OCI-LY1 (cell line): ENCODE measurements around the gene CSH2.
A peak's percentile ranks its signal among the peaks of the same experiment; 100 is the strongest.
"Not testable (repeated sequence)": the region's sequence is repeated elsewhere in the genome, so short reads cannot be mapped to it uniquely, and the experiment has no call there.

Source experiments
- H2AFZ ChIP-seq: fragments of 200-600 bp; sonication (generic), shearing (Covaris generic); 2 replicates; pipeline ENCODE4 v1.6.0; 2014; ENCODE audit warnings: antibody characterized with exemption, mild to moderate bottlenecking, low read length
- H3F3A ChIP-seq: fragments of 200-600 bp; sonication (generic), shearing (Covaris generic); 2 replicates; pipeline ENCODE4 v1.6.0; 2014; ENCODE audit warnings: mild to moderate bottlenecking, antibody characterized with exemption, low read length, moderate library complexity; ENCODE audit not compliant: insufficient read depth
- H3K27ac ChIP-seq: fragments of 200-600 bp; sonication (generic); 2 replicates; pipeline ENCODE4 v1.5.1; 2014; ENCODE audit warnings: low read length, mixed run types, mild to moderate bottlenecking, low read depth; ENCODE audit not compliant: poor library complexity, severe bottlenecking
- H3K27me3 ChIP-seq: fragments of 200-600 bp; sonication (generic); 2 replicates; pipeline ENCODE4 v1.6.0; 2014; ENCODE audit warnings: antibody characterized with exemption, mild to moderate bottlenecking, low read length, moderate library complexity; ENCODE audit not compliant: insufficient read depth
- H3K36me3 ChIP-seq: fragments of 200-600 bp; sonication (generic); 2 replicates; pipeline ENCODE4 v1.6.1; 2014; ENCODE audit warnings: mild to moderate bottlenecking, antibody characterized with exemption, low read length, moderate library complexity, mixed read lengths; ENCODE audit not compliant: insufficient read depth
- H3K4me1 ChIP-seq: fragments of 200-600 bp; sonication (generic); 2 replicates; pipeline ENCODE4 v1.5.1; 2014; ENCODE audit warnings: mild to moderate bottlenecking, low read length, moderate library complexity; ENCODE audit not compliant: insufficient read depth, severe bottlenecking
- H3K4me2 ChIP-seq: fragments of 200-600 bp; sonication (generic), shearing (Covaris generic); 2 replicates; pipeline ENCODE4 v1.6.1; 2014; ENCODE audit warnings: low read length
- H3K4me3 ChIP-seq: fragments of 200-600 bp; sonication (generic); 2 replicates; pipeline ENCODE4 v1.5.1; 2014; ENCODE audit warnings: low read length, low read depth, mild to moderate bottlenecking, mixed read lengths; ENCODE audit not compliant: poor library complexity, severe bottlenecking
- H3K79me2 ChIP-seq: fragments of 200-600 bp; shearing (Covaris generic); 2 replicates; pipeline ENCODE4 v1.6.1; 2016; ENCODE audit warnings: mixed run types, low read length, mixed read lengths; ENCODE audit not compliant: insufficient read depth
- H3K9ac ChIP-seq: fragments of 200-600 bp; sonication (generic), shearing (Covaris generic); 2 replicates; pipeline ENCODE4 v1.6.1; 2014; ENCODE audit warnings: mild to moderate bottlenecking, low read length, mixed read lengths
- H3K9me2 ChIP-seq: fragments of 200-600 bp; sonication (generic), shearing (Covaris generic); 2 replicates; pipeline ENCODE4 v1.6.1; 2014; ENCODE audit warnings: low read depth, mild to moderate bottlenecking, low read length, mixed read lengths
- H3K9me3 ChIP-seq: fragments of 200-600 bp; shearing (Covaris generic); 2 replicates; pipeline ENCODE4 v1.6.1; 2014; ENCODE audit warnings: low read length, mixed read lengths
- H4K20me1 ChIP-seq: fragments of 200-600 bp; sonication (generic), shearing (Covaris generic); 2 replicates; pipeline ENCODE4 v1.6.0; 2016; ENCODE audit warnings: mild to moderate bottlenecking, low read length; ENCODE audit not compliant: insufficient read depth
- EZH2 ChIP-seq: fragments of 200-600 bp; sonication (generic), shearing (Covaris generic); IDR thresholded peaks from 2 replicates; pipeline ENCODE4 v1.8.0; 2017; ENCODE audit warnings: borderline replicate concordance, mixed run types, mild to moderate bottlenecking, antibody characterized with exemption, low read length, moderate library complexity, mixed read lengths
- TF ChIP-seq, protein P1 (sequence below): fragments of 200-600 bp; sonication (generic), shearing (Covaris generic); IDR thresholded peaks from 2 replicates; pipeline ENCODE4 v1.5.1; 2017; ENCODE audit warnings: mild to moderate bottlenecking, antibody characterized with exemption, low read length, moderate library complexity, mixed read lengths

CSH2 gene

DNA sequence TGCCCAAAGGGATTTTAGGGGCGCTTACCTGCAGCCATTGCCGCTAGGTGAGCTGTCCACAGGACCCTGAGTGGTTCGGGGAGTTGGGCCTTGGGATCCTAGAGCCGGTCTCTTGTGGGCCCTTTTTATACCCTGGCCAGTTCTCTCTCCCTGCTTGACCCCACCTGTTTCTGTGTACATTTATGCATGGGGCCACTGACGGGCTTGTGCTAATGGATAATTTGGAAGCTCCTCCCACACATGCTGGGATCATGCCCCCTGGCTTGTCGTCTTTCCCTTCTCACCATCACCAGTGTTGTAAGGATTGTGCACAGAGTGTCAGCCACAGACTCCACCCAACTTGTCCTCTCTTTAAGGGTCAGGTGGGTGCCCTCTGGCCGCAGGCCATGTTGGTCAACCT lies at the start of gene CSH2:
CSH2 (minus strand) TSS at position 101 of the 400 bp plus-strand sequence; CDS start at position 38, 63 bp downstream.
- H3K79me2 ChIP-seq, H3K36me3 ChIP-seq, H4K20me1 ChIP-seq, H3K27ac ChIP-seq, H3F3A ChIP-seq, H3K4me2 ChIP-seq, H3K4me3 ChIP-seq, H3K9me2 ChIP-seq, H3K9me3 ChIP-seq, H3K9ac ChIP-seq, H3K27me3 ChIP-seq, H3K4me1 ChIP-seq, H2AFZ ChIP-seq: not testable (repeated sequence)

DNA sequence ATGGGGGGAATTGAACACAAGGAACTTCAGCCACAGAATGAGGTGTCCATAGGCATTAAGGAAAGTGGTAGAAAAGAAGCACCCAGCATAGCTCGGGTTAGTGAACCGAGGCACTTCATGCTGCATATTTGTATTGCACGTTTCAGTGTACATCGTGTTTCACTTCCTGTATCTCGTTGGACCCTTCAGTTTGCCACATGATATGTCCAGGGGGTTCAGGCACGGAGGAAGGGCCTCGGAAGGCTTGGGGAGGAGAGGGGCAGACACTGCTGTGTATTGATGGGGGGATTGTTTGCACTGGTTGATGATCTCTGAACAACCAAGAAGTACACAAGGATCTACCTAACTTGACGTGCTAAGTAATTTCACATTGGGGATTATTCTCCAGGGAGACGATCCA lies 48.9 kb upstream of the CSH2 start:
- not testable (repeated sequence) for H3K27me3 ChIP-seq, H4K20me1 ChIP-seq, H3K9me2 ChIP-seq, H3K36me3 ChIP-seq, H3K4me3 ChIP-seq, H3K79me2 ChIP-seq, H2AFZ ChIP-seq, H3K9me3 ChIP-seq
- peak overlapping the region; percentile 42; the same call in 1 of the 2 replicates for H3K4me2 ChIP-seq
- H3K4me1 ChIP-seq, result peaks cover 82% of the 10 kb centered on the region
- H3K9ac ChIP-seq, result peak overlapping the region; percentile 47; the same call in 1 of the 2 replicates
- peak overlapping the region; percentile 97 for H3K27ac ChIP-seq
- H3F3A ChIP-seq, result peaks cover 18% of the 10 kb centered on the region

DNA sequence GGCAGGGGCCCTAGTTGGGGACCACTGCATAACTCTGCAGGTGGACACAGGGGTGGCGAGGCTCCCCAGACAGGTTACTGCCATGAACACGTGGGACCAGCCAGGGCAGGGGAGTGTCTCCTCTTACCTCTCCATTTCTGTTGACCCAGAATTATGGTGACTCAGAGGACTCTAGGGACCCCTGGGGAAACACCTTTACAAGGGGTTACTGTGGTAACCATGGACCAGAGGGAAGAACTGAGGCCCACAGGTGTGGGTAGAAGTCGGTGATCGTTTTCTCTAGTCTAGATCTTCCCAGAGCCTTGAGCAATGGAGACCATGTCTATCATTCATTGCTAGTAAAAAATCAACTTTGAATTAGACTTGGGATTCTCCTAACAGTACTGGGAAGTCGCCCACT lies 47.3 kb upstream of the CSH2 start:
- H3K27me3 ChIP-seq, H3K4me3 ChIP-seq, H4K20me1 ChIP-seq, H3F3A ChIP-seq, H3K9me3 ChIP-seq, H3K79me2 ChIP-seq, H3K36me3 ChIP-seq, H2AFZ ChIP-seq, H3K9me2 ChIP-seq: not testable (repeated sequence)
- Histone ChIP-seq H3K4me2 (peak overlapping the region; percentile 57; the same call in 1 of the 2 replicates), H3K9ac (peak overlapping the region; percentile 29; the same call in 1 of the 2 replicates), H3K27ac (peak overlapping the region; percentile 86), H3K4me1 (peaks cover 72% of the 10 kb centered on the region)

DNA sequence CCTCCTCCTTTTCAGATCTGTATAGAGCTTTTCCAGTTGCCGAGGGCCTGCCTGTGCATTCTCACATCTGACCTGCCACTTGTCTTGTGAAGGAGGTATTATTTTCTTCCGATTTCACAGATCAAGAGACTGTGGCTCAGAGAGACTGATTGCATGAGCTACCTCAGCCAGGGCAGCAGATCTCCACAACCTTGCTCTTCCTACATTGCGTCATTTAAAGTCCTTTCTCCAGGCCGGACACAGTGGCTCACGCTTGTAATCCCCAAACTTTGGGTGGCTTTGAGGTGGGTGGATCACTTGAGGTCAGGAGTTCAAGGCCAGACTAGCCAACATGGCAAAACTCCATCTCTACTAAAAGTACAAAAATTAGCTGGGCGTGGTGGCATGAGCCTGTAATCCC lies 46.6 kb upstream of the CSH2 start:
- H2AFZ ChIP-seq, H4K20me1 ChIP-seq, H3F3A ChIP-seq, H3K9me3 ChIP-seq, H3K36me3 ChIP-seq, H3K27me3 ChIP-seq, H3K9me2 ChIP-seq, H3K79me2 ChIP-seq: not testable (repeated sequence)
- H3K4me3 ChIP-seq, result peak overlapping the region; percentile 26
- peak overlapping the region; percentile 86 for H3K27ac ChIP-seq
- peaks cover 71% of the 10 kb centered on the region for H3K4me1 ChIP-seq
- H3K4me2 ChIP-seq, result peak overlapping the region; percentile 57
- peak overlapping the region; percentile 45; the same call in 1 of the 2 replicates for H3K9ac ChIP-seq

DNA sequence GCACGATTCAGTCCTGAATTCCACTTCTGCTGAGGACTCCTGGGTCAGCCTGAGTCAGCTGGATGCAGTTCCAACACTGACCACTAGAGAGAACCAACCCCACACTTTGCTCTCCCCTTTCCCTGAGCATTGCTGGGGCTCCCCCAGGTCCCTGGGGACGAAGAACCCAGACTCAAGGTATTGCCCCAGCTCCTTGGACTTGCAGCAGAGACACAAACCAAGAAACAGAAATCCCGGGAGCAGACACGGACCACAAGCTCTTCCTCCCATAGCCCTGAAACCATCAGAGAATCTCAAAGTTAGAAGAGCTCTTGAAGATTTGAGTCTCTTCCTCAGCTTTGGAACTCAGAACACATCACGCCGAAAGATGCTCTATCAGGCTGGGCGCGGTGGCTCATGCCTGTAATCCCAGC lies 45.8 kb upstream of the CSH2 start:
- H2AFZ ChIP-seq, result no peak overlapping the region
- H3K4me2 ChIP-seq, result peak overlapping the region; percentile 57
- peak overlapping the region; percentile 26 for H3K4me3 ChIP-seq
- peak overlapping the region; percentile 86 for H3K27ac ChIP-seq
- H3K9me3 ChIP-seq, result no peaks in the 10 kb centered on the region
- H3K9ac ChIP-seq, result peak overlapping the region; percentile 45; the same call in 1 of the 2 replicates
- H3K9me2 ChIP-seq, result no peaks in the 10 kb centered on the region
- H3K79me2 ChIP-seq, result no peaks in the 10 kb centered on the region
- no peaks in the 10 kb centered on the region; the same call in 1 of the 2 replicates for H3K27me3 ChIP-seq
- no peaks in the 10 kb centered on the region for H3K36me3 ChIP-seq
- H4K20me1 ChIP-seq, result no peaks in the 10 kb centered on the region
- H3K4me1 ChIP-seq, result peaks cover 64% of the 10 kb centered on the region
- no peaks in the 10 kb centered on the region for H3F3A ChIP-seq
- TF ChIP-seq, protein P1, sequence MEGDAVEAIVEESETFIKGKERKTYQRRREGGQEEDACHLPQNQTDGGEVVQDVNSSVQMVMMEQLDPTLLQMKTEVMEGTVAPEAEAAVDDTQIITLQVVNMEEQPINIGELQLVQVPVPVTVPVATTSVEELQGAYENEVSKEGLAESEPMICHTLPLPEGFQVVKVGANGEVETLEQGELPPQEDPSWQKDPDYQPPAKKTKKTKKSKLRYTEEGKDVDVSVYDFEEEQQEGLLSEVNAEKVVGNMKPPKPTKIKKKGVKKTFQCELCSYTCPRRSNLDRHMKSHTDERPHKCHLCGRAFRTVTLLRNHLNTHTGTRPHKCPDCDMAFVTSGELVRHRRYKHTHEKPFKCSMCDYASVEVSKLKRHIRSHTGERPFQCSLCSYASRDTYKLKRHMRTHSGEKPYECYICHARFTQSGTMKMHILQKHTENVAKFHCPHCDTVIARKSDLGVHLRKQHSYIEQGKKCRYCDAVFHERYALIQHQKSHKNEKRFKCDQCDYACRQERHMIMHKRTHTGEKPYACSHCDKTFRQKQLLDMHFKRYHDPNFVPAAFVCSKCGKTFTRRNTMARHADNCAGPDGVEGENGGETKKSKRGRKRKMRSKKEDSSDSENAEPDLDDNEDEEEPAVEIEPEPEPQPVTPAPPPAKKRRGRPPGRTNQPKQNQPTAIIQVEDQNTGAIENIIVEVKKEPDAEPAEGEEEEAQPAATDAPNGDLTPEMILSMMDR, result peak; percentile 95
- TF ChIP-seq EZH2, result no peak

DNA sequence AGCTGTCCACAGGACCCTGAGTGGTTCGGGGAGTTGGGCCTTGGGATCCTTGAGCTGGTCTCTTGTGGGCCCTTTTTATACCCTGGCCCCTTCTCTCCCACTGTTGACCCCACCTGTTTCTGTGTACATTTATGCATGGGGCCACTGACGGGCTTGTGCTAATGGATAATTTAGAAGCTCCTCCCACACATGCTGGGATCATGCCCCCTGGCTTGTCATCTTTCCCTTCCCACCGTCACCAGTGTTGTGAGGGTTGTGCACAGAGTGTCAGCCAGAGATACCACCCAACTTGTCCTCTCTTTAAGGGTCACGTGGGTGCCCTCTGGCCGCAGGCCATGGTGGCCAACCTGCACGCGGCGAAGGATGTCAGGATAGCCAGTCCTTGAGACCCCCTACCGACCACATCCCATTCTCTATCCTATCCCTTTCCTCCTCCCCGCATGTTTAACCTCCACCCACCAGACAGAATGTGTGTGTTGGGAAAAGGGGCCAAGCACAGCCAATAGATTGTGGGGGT lies 45.4 kb upstream of the CSH2 start, which contains the start of gene GH1:
GH1 (minus strand) TSS at position 51 of the 517 bp plus-strand sequence. CDS start 63 bp downstream, outside the sequence.
- Histone ChIP-seq H3K9ac (peak within 1 kb of the TSS; percentile 45; the same call in 1 of the 2 replicates), H3K27ac (peak within 1 kb of the TSS; percentile 86), H3K4me2 (peak within 1 kb of the TSS; percentile 57), H3K4me1 (peaks cover 59% of the 10 kb centered on the region), H3K4me3 (peak within 1 kb of the TSS; percentile 26)
- not testable (repeated sequence) for H4K20me1 ChIP-seq, H3K9me3 ChIP-seq, H3K27me3 ChIP-seq, H3F3A ChIP-seq, H3K9me2 ChIP-seq, H2AFZ ChIP-seq, H3K36me3 ChIP-seq, H3K79me2 ChIP-seq
